C4-2B (cell line): Measurements from ENCODE around the gene PADI1.

Experiments
- H3K27ac ChIP-seq: fragments of 450-650 bp; 2 replicates; pipeline ENCODE4 v1.5.1; 2017
- ZFX ChIP-seq: fragments of 450-650 bp; IDR thresholded peaks from 2 replicates; pipeline ENCODE4 v1.6.1; 2017
- TF ChIP-seq, protein P1 (sequence below): fragments of 450-650 bp; conservative IDR thresholded peaks from 2 replicates; pipeline ENCODE4 v1.5.1; 2017; ENCODE audit warnings: mild to moderate bottlenecking

Gene PADI1

GRCh38 chr1:17170571-17170970, 34.4 kb upstream of the PADI1 start:
- no peak overlapping the region for H3K27ac ChIP-seq
- no peak for TF ChIP-seq ZFX
- TF ChIP-seq, protein P1, sequence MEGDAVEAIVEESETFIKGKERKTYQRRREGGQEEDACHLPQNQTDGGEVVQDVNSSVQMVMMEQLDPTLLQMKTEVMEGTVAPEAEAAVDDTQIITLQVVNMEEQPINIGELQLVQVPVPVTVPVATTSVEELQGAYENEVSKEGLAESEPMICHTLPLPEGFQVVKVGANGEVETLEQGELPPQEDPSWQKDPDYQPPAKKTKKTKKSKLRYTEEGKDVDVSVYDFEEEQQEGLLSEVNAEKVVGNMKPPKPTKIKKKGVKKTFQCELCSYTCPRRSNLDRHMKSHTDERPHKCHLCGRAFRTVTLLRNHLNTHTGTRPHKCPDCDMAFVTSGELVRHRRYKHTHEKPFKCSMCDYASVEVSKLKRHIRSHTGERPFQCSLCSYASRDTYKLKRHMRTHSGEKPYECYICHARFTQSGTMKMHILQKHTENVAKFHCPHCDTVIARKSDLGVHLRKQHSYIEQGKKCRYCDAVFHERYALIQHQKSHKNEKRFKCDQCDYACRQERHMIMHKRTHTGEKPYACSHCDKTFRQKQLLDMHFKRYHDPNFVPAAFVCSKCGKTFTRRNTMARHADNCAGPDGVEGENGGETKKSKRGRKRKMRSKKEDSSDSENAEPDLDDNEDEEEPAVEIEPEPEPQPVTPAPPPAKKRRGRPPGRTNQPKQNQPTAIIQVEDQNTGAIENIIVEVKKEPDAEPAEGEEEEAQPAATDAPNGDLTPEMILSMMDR, result no peak

DNA sequence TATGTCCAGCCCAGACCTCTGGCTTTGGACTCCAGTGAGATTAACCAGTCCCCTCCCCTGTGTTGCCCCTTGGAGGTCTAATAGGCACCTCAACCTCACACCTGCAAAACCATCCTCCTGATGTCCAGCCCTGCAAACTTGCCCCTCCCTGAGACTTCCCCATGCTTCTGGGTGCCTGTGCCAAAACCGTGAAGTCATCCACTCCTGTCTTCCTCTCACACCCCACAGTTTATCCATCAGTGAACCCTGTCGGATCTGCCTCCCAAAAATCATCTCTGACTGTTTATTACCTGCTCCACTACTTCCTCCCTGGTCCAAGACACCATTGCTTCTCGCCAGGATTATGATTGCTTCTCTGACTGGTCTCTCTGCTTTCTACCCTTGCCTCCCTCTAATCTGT, 31.7 kb upstream of the PADI1 start:
- TF ChIP-seq ZFX, result no peak
- no peak overlapping the region for H3K27ac ChIP-seq

- TF ChIP-seq ZFX, result no peak
- TF ChIP-seq, protein P1, result no peak
- no peak overlapping the region for H3K27ac ChIP-seq
Observed at GRCh38 chr1:17176306-17177061, 28.4 kb upstream of the PADI1 start.

DNA sequence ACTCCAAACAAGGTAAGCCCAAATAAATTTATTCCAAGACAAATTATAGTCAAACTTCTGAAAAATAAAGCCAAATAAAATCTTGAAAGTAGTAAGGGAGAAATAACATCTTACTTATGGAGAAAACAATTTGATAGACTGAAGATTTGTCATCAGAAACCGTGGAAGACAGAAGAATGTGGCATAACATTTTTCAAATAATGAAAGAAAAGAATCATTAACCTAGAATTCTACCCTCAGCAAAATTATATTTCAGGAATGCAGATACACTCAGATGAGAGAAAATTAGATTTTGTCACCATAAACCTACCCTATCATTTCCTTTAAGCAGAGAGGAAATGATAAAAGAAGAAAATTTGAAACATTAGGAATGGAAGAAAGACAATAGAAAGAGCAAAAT, 27.3 kb upstream of the PADI1 start:
- TF ChIP-seq, protein P1, result no peak
- TF ChIP-seq ZFX, result no peak
- H3K27ac ChIP-seq, result no peak overlapping the region

GRCh38 chr1:17181781-17182464, 23.0 kb upstream of the PADI1 start:
- H3K27ac ChIP-seq, result no peak overlapping the region
- TF ChIP-seq, protein P1, result no peak
- TF ChIP-seq ZFX, result no peak

DNA sequence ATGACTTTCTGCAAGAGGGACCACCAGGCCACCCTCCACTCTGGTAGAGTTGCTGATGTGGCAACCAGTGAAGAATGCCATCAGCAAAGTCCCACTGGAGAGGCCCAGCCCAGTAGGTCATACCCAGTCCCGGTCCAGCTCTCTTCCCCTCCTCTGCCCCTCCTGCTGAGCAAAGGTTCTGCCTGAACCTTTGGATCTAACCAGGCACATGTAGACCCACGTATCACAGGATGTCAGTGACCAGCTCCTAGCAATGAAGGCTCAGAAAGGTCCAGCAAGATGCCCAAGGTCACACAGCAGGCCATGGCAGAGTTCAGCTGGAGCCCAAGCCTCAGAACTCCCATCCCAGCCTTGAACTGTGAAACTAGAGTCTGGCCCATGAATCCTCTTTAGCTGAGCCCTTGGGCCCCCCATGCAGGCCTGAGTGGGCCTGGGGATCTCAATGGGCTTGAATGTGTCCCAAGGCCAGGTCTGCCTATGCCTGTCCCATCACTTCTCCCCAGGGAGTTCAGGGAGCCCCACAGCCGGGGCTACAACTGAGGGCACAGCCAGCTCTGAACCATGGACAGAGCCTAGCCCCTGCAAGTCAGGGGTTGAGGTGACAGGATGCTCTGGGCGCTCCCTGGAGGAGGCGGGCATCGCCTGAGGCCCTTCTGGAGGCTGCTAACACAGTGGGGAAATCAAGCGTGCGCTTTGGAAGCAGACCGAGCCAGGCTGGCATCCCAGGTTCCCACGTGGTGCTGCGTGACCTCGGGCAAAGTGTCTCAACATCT, 21.4 kb upstream of the PADI1 start:
- no peak overlapping the region for H3K27ac ChIP-seq
- TF ChIP-seq ZFX, result no peak
- TF ChIP-seq, protein P1, result no peak

DNA sequence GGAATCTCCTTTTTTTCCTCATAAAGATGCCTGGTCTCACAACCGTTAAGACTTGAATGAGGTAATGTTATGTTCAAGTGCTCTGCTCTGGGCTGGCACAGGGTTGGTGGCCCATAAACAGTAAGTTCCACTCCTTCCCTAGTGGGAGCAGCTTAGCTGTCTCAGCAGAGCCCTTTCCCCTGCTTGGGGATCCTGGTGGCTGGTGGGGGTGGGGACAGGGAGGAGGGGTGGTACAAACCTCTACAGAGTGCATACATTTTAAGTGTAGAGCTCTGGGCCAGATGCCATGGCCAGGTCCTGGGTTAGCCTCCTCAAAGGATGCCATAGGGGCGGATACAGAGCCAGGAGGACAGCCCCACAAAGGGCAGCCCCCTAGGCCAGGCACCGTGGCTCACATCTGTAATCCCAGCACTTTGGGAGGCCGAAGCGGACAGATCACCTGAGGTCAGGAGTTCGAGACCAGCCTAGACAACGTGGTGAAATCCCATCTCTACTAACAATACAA, 20.7 kb upstream of the PADI1 start:
- H3K27ac ChIP-seq, result no peak overlapping the region
- no peak for TF ChIP-seq ZFX
- TF ChIP-seq, protein P1, result no peak
